HepG2 (cell line): ENCODE results near the gene MPP3. TPM values are rescaled to one million over a fixed set of nuclear protein-coding genes. Genes with fewer than 3 reads are reported as not detected.

Experiments used
- CREM ChIP-seq, 2 experiments: sonication (generic) in 1 of 2; formaldehyde crosslinking in 1 of 2; IDR thresholded peaks; 2 replicates each; pipeline versions ENCODE4 v1.4.0 to v1.6.1; 2016 to 2020; ENCODE audit warnings: antibody characterized with exemption in 1 of 2, mild to moderate bottlenecking in 1 of 2, missing genetic modification reagents in 1 of 2
- KAT7 ChIP-seq: IDR thresholded peaks from 2 replicates; pipeline ENCODE4 v1.6.1; 2018; ENCODE audit warnings: borderline replicate concordance, missing compliant biosample characterization
- NAIF1 ChIP-seq: sonication (generic); formaldehyde crosslinking; IDR thresholded peaks from 2 replicates; pipeline ENCODE4 v1.5.0; 2020; ENCODE audit warnings: mild to moderate bottlenecking, missing genetic modification reagents, borderline replicate concordance
- SETDB1 ChIP-seq: sonication (generic); formaldehyde crosslinking; IDR thresholded peaks from 2 replicates; pipeline ENCODE4 v1.5.1; 2020; ENCODE audit warnings: missing genetic modification reagents, mild to moderate bottlenecking, borderline replicate concordance
- SMYD3 ChIP-seq: sonication (generic); formaldehyde crosslinking; IDR thresholded peaks from 2 replicates; pipeline ENCODE4 v1.8.1; 2023; ENCODE audit warnings: mild to moderate bottlenecking, missing genetic modification reagents
- SNAI1 ChIP-seq: sonication (generic); formaldehyde crosslinking; IDR thresholded peaks from 2 replicates; pipeline ENCODE4 v1.5.0; 2020; ENCODE audit warnings: mild to moderate bottlenecking, missing genetic modification reagents, borderline replicate concordance
- TCF7L2 ChIP-seq: IDR thresholded peaks from 2 replicates; pipeline ENCODE4 v1.6.1; 2011; ENCODE audit warnings: mild to moderate bottlenecking, low read depth, low read length, moderate library complexity
- XRCC5 ChIP-seq: fragments of 200-400 bp; formaldehyde crosslinking; optimal IDR thresholded peaks from 2 replicates; pipeline ENCODE3; 2017; ENCODE audit warnings: mild to moderate bottlenecking, low read length
- ZIK1 ChIP-seq: sonication (generic); formaldehyde crosslinking; IDR thresholded peaks from 2 replicates; pipeline ENCODE4 v1.5.0; 2020; ENCODE audit warnings: mild to moderate bottlenecking, low read depth, missing genetic modification reagents, borderline replicate concordance
- ZNF101 ChIP-seq: sonication (generic); formaldehyde crosslinking; IDR thresholded peaks from 2 replicates; pipeline ENCODE4 v1.4.0; 2020; ENCODE audit warnings: mild to moderate bottlenecking, low read depth, missing genetic modification reagents, borderline replicate concordance
- ZNF280D ChIP-seq: sonication (generic); formaldehyde crosslinking; IDR thresholded peaks from 2 replicates; pipeline ENCODE4 v1.5.1; 2020; ENCODE audit warnings: mild to moderate bottlenecking, missing genetic modification reagents
- ZNF597 ChIP-seq: sonication (generic); formaldehyde crosslinking; IDR thresholded peaks from 2 replicates; pipeline ENCODE4 v1.5.0; 2020; ENCODE audit warnings: missing genetic modification reagents
- polyA plus RNA-seq, 8 experiments: library from polyadenylated mRNA; depleted of rRNA in 3 of 8; stranded (reverse) in 7 of 8; unstranded in 1 of 8; fragments of >200 nt; fragmentation: Illumina TruSeq in 4 of 8; extraction: Trizol in 4 of 8; gene quantifications; 2 replicates each; pipeline versions ENCODE4 v1.2.1 to v1.2.3, GENCODE V29; 2011 to 2016; ENCODE audit warnings: low read depth in 4 of 8, missing spikeins in 1 of 8, mixed read lengths in 1 of 8; ENCODE audit not compliant: insufficient read depth in 1 of 8
- total RNA-seq, 5 experiments: library from RNA; depleted of rRNA; stranded (reverse); fragments of >200 nt; fragmentation: Illumina TruSeq; extraction: Trizol; gene quantifications; 2 replicates each; pipeline ENCODE4 v1.2.3, GENCODE V29; 2016; ENCODE audit warnings: low read depth in 1 of 5
- TF ChIP-seq, protein P1 (sequence below): sonication (generic); formaldehyde crosslinking; IDR thresholded peaks from 2 replicates; pipeline ENCODE4 v1.4.0; 2020; ENCODE audit warnings: low read depth, missing genetic modification reagents
- TF ChIP-seq, protein P2 (sequence below), 2 experiments: fragments of 450-650 bp in 1 of 2; sonication (generic) in 1 of 2; formaldehyde crosslinking; IDR thresholded peaks; 2 replicates each; pipeline versions ENCODE4 v1.5.0 to v1.8.0; 2020 to 2022; ENCODE audit warnings: mild to moderate bottlenecking in 1 of 2, missing genetic modification reagents in 1 of 2

Gene MPP3
- total and polyA plus RNA-seq, 2 of the 13 experiments (the other 11 are each of a cell fraction or from before 2014, with no cell fraction given) = 0.91 to 1.8 TPM

GRCh38 chr17:43778337-43779144 lies 54.4 kb downstream of the MPP3 start, which contains the start of gene DUSP3 (continued):
- TF ChIP-seq, protein P1, sequence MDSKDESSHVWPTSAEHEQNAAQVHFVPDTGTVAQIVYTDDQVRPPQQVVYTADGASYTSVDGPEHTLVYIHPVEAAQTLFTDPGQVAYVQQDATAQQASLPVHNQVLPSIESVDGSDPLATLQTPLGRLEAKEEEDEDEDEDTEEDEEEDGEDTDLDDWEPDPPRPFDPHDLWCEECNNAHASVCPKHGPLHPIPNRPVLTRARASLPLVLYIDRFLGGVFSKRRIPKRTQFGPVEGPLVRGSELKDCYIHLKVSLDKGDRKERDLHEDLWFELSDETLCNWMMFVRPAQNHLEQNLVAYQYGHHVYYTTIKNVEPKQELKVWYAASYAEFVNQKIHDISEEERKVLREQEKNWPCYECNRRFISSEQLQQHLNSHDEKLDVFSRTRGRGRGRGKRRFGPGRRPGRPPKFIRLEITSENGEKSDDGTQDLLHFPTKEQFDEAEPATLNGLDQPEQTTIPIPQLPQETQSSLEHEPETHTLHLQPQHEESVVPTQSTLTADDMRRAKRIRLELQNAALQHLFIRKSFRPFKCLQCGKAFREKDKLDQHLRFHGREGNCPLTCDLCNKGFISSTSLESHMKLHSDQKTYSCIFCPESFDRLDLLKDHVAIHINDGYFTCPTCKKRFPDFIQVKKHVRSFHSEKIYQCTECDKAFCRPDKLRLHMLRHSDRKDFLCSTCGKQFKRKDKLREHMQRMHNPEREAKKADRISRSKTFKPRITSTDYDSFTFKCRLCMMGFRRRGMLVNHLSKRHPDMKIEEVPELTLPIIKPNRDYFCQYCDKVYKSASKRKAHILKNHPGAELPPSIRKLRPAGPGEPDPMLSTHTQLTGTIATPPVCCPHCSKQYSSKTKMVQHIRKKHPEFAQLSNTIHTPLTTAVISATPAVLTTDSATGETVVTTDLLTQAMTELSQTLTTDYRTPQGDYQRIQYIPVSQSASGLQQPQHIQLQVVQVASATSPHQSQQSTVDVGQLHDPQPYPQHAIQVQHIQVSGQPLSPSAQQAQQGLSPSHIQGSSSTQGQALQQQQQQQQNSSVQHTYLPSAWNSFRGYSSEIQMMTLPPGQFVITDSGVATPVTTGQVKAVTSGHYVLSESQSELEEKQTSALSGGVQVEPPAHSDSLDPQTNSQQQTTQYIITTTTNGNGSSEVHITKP (CRISPR knock-in tag) = no peak; the same call in 1 of the 2 replicates
- TF ChIP-seq, protein P2, sequence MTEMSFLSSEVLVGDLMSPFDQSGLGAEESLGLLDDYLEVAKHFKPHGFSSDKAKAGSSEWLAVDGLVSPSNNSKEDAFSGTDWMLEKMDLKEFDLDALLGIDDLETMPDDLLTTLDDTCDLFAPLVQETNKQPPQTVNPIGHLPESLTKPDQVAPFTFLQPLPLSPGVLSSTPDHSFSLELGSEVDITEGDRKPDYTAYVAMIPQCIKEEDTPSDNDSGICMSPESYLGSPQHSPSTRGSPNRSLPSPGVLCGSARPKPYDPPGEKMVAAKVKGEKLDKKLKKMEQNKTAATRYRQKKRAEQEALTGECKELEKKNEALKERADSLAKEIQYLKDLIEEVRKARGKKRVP (CRISPR knock-in tag; IDR thresholded peaks at IDR 0.05) = no peak
- TF ChIP-seq SNAI1 (CRISPR knock-in tag) (peak; percentile 5; the same call in 1 of the 2 replicates), ZIK1 (CRISPR knock-in tag) (no peak; the same call in 1 of the 2 replicates), NAIF1 (CRISPR knock-in tag) (no peak; the same call in 1 of the 2 replicates), SMYD3 (CRISPR knock-in tag) (no peak), CREM (IDR thresholded peaks at IDR 0.05) (peak; percentile 88), CREM (CRISPR knock-in tag; IDR thresholded peaks at IDR 0.05) (no peak), ZNF280D (CRISPR knock-in tag) (no peak), SETDB1 (no peak), ZNF597 (CRISPR knock-in tag) (no peak), ZNF101 (no peak), TCF7L2 (no peak), XRCC5 (peak; percentile 54), KAT7 (CRISPR knock-in tag) (peak; percentile 67)
